Neural progenitor cell (in vitro differentiated cells): Measurements from ENCODE around the gene WSCD1. TPM values are rescaled to one million over a fixed set of nuclear protein-coding genes. Genes with fewer than 3 reads are reported as not detected.

Source experiments
- DNase-seq: peaks from one replicate; pipeline ENCODE4 v3.0.0-alpha.2; 2016; ENCODE audit warnings: low spot score
- H2AFZ ChIP-seq: fragments of 200-600 bp; sonication (generic); replicated peaks from 2 replicates; pipeline ENCODE4 v1.6.1; 2016; ENCODE audit warnings: antibody characterized with exemption
- H3F3A ChIP-seq: fragments of 200-600 bp; sonication (generic); 2 replicates; pipeline ENCODE4 v1.6.1; 2016; ENCODE audit warnings: antibody characterized with exemption, low read depth
- H3K27ac ChIP-seq: fragments of 200-600 bp; sonication (generic); 2 replicates; pipeline ENCODE4 v1.5.1; 2016; ENCODE audit warnings: mild to moderate bottlenecking
- H3K27me3 ChIP-seq: fragments of 200-600 bp; sonication (generic); 2 replicates; pipeline ENCODE4 v1.6.1; 2016; ENCODE audit warnings: mild to moderate bottlenecking, moderate library complexity
- H3K36me3 ChIP-seq: fragments of 200-600 bp; sonication (generic); 2 replicates; pipeline ENCODE4 v1.5.1; 2016
- H3K4me1 ChIP-seq: fragments of 200-600 bp; sonication (generic); 2 replicates; pipeline ENCODE4 v1.6.1; 2016; ENCODE audit warnings: mixed run types
- H3K4me2 ChIP-seq: fragments of 200-600 bp; sonication (generic); 2 replicates; pipeline ENCODE4 v1.6.1; 2016
- H3K4me3 ChIP-seq: fragments of 200-600 bp; sonication (generic); 2 replicates; pipeline ENCODE4 v1.5.1; 2016
- H3K79me2 ChIP-seq: fragments of 200-600 bp; sonication (generic); 2 replicates; pipeline ENCODE4 v1.6.1; 2016; ENCODE audit warnings: low read depth
- H3K9ac ChIP-seq: fragments of 200-600 bp; sonication (generic); 2 replicates; pipeline ENCODE4 v1.6.1; 2016
- H3K9me3 ChIP-seq: fragments of 200-600 bp; sonication (generic); 2 replicates; pipeline ENCODE4 v1.5.1; 2016; ENCODE audit warnings: low read depth
- H4K20me1 ChIP-seq: fragments of 200-600 bp; sonication (generic); 2 replicates; pipeline ENCODE4 v1.6.1; 2016; ENCODE audit warnings: low read depth
- H3K27ac Mint-ChIP-seq: 3 replicates; pipeline ENCODE4 v1.8.0; 2021; ENCODE audit warnings: mixed read lengths
- H3K27me3 Mint-ChIP-seq: 2 replicates; pipeline ENCODE4 v1.8.0; 2022; ENCODE audit warnings: low read depth, mild to moderate bottlenecking, inconsistent platforms, moderate library complexity, mixed read lengths; ENCODE audit not compliant: insufficient read depth
- H3K36me3 Mint-ChIP-seq: 3 replicates; pipeline ENCODE4 v1.8.0; 2021; ENCODE audit warnings: mixed read lengths
- H3K4me1 Mint-ChIP-seq: 3 replicates; pipeline ENCODE4 v1.8.0; 2021; ENCODE audit warnings: mixed read lengths
- H3K4me3 Mint-ChIP-seq: 3 replicates; pipeline ENCODE4 v1.8.0; 2021; ENCODE audit warnings: mild to moderate bottlenecking, moderate library complexity, mixed read lengths
- H3K9me3 Mint-ChIP-seq: 3 replicates; pipeline ENCODE4 v1.8.0; 2020; ENCODE audit warnings: mixed read lengths
- CTCF ChIP-seq: fragments of 200-600 bp; sonication (generic); IDR thresholded peaks from 2 replicates; pipeline ENCODE4 v1.5.1; 2017; ENCODE audit warnings: antibody characterized with exemption, mild to moderate bottlenecking
- EZH2 ChIP-seq: fragments of 200-600 bp; sonication (generic); IDR thresholded peaks from 2 replicates; pipeline ENCODE4 v1.6.1; 2017; ENCODE audit warnings: antibody characterized with exemption, mild to moderate bottlenecking, moderate library complexity
- EZH2phosphoT487 ChIP-seq: fragments of 200-600 bp; sonication (generic); IDR thresholded peaks from 2 replicates; pipeline ENCODE4 v1.6.1; 2017; ENCODE audit warnings: antibody characterized with exemption
- total RNA-seq: library from RNA; depleted of rRNA; stranded (reverse); fragments of >200 nt; gene quantifications from 2 replicates; pipeline ENCODE4 v1.2.3, GENCODE V29; 2015; ENCODE audit warnings: low replicate concordance

Gene WSCD1
- total RNA-seq, 1 donor from 2014 or later = 20.2 TPM

- H3K4me1 Mint-ChIP-seq = no peaks in the 10 kb centered on the region
- Histone ChIP-seq H3K36me3 (peaks cover 5% of the 10 kb centered on the region), H3K79me2 (no peaks in the 10 kb centered on the region), H3K9me3 (no peaks in the 10 kb centered on the region), H3K9ac (no peak overlapping the region), H3K4me3 (no peak overlapping the region), H2AFZ (no peak overlapping the region), H3F3A (no peaks in the 10 kb centered on the region), H3K27me3 (no peaks in the 10 kb centered on the region), H3K27ac (no peak overlapping the region), H4K20me1 (no peaks in the 10 kb centered on the region), H3K4me1 (no peaks in the 10 kb centered on the region), H3K4me2 (no peak overlapping the region)
- H3K27me3 Mint-ChIP-seq = peaks cover 6% of the 10 kb centered on the region
- H3K27ac Mint-ChIP-seq = no peak overlapping the region
- DNase-seq = no peak
- peaks cover 60% of the 10 kb centered on the region for H3K36me3 Mint-ChIP-seq
- TF ChIP-seq EZH2phosphoT487 = no peak
- TF ChIP-seq EZH2 = no peak
- no peak for TF ChIP-seq CTCF
- peaks cover 2% of the 10 kb centered on the region for H3K9me3 Mint-ChIP-seq
- no peak overlapping the region for H3K4me3 Mint-ChIP-seq
These were observed 39.9 kb downstream of the WSCD1 start for GRCh38 chr17:6110088-6110487.

- no peak overlapping the region for H3K4me2 ChIP-seq
- H3K4me3 ChIP-seq = no peak overlapping the region
- no peaks in the 10 kb centered on the region for H4K20me1 ChIP-seq
- H3K9ac ChIP-seq = no peak overlapping the region
- no peak for TF ChIP-seq EZH2phosphoT487
- TF ChIP-seq CTCF = no peak
- no peak for TF ChIP-seq EZH2
- Mint-ChIP-seq H3K27me3 (peaks cover 6% of the 10 kb centered on the region), H3K27ac (no peak overlapping the region), H3K4me3 (peak overlapping the region; percentile 21), H3K4me1 (no peaks in the 10 kb centered on the region), H3K36me3 (peaks cover 56% of the 10 kb centered on the region), H3K9me3 (peaks cover 2% of the 10 kb centered on the region)
- no peaks in the 10 kb centered on the region for H3K27me3 ChIP-seq
- no peak overlapping the region for H3K27ac ChIP-seq
- no peaks in the 10 kb centered on the region for H3F3A ChIP-seq
- no peak overlapping the region for H2AFZ ChIP-seq
- no peaks in the 10 kb centered on the region for H3K79me2 ChIP-seq
- H3K9me3 ChIP-seq = no peaks in the 10 kb centered on the region
- DNase-seq = no peak
- H3K36me3 ChIP-seq = peaks cover 5% of the 10 kb centered on the region
- no peaks in the 10 kb centered on the region for H3K4me1 ChIP-seq
These were observed 40.4 kb downstream of the WSCD1 start for GRCh38 chr17:6110592-6110991.

- peaks cover 14% of the 10 kb centered on the region for H3K9me3 Mint-ChIP-seq
- no peaks in the 10 kb centered on the region for H3K79me2 ChIP-seq
- no peaks in the 10 kb centered on the region for H3K36me3 ChIP-seq
These were observed 50.2 kb downstream of the WSCD1 start for GRCh38 chr17:6120351-6120750.

GRCh38 chr17:6124856-6125255, 54.7 kb downstream of the WSCD1 start:
- Mint-ChIP-seq H3K4me1 (no peaks in the 10 kb centered on the region), H3K36me3 (peaks cover 37% of the 10 kb centered on the region), H3K27me3 (peaks cover 4% of the 10 kb centered on the region), H3K9me3 (peaks cover 14% of the 10 kb centered on the region), H3K27ac (no peak overlapping the region), H3K4me3 (no peak overlapping the region)
- H3K36me3 ChIP-seq = no peaks in the 10 kb centered on the region
- H3K4me1 ChIP-seq = no peaks in the 10 kb centered on the region
- TF ChIP-seq EZH2 (no peak), CTCF (no peak), EZH2phosphoT487 (no peak)
- no peaks in the 10 kb centered on the region for H3K9me3 ChIP-seq
- H3K27me3 ChIP-seq = no peaks in the 10 kb centered on the region
- H3K4me3 ChIP-seq = no peak overlapping the region
- H3K27ac ChIP-seq = no peak overlapping the region
- no peaks in the 10 kb centered on the region for H3F3A ChIP-seq
- H3K4me2 ChIP-seq = no peak overlapping the region
- no peak for DNase-seq
- H3K9ac ChIP-seq = no peak overlapping the region
- H2AFZ ChIP-seq = no peak overlapping the region
- H3K79me2 ChIP-seq = no peaks in the 10 kb centered on the region
- H4K20me1 ChIP-seq = no peaks in the 10 kb centered on the region

More at GRCh38 chr17:6120351-6120750, 50.2 kb downstream of the WSCD1 start:
- no peak overlapping the region for H3K27ac ChIP-seq
- no peak overlapping the region for H3K9ac ChIP-seq
- no peak overlapping the region for H3K4me3 ChIP-seq
- H3F3A ChIP-seq = no peaks in the 10 kb centered on the region
- H3K27me3 Mint-ChIP-seq = peaks cover 7% of the 10 kb centered on the region
- H3K4me1 Mint-ChIP-seq = peaks cover 4% of the 10 kb centered on the region
- no peaks in the 10 kb centered on the region for H4K20me1 ChIP-seq
- no peak for DNase-seq
- no peak overlapping the region for H3K4me3 Mint-ChIP-seq
- H3K27ac Mint-ChIP-seq = no peak overlapping the region
- no peaks in the 10 kb centered on the region for H3K27me3 ChIP-seq
- no peaks in the 10 kb centered on the region for H3K4me1 ChIP-seq
- no peak overlapping the region for H2AFZ ChIP-seq
- no peak for TF ChIP-seq EZH2phosphoT487
- no peaks in the 10 kb centered on the region for H3K9me3 ChIP-seq
- H3K4me2 ChIP-seq = no peak overlapping the region
- peaks cover 66% of the 10 kb centered on the region for H3K36me3 Mint-ChIP-seq
